Mesendoderm (in vitro differentiated cells): ENCODE data around the gene IGBP1.
"Not testable (repeated sequence)": the region's sequence is repeated elsewhere in the genome, so short reads cannot be mapped to it uniquely, and the experiment has no call there.

Experiments
- DNase-seq: peaks from one replicate; pipeline ENCODE4 v3.0.0; 2013
- H2AK5ac ChIP-seq: 2 replicates; pipeline ENCODE4 v1.6.1; 2013; ENCODE audit warnings: low read length, inconsistent platforms
- H2BK120ac ChIP-seq: 2 replicates; pipeline ENCODE4 v1.6.1; 2013; ENCODE audit warnings: low read depth, mild to moderate bottlenecking, low read length, moderate library complexity, mixed read lengths
- H2BK15ac ChIP-seq: replicated peaks from 2 replicates; pipeline ENCODE4 v1.6.1; 2013; ENCODE audit warnings: low read depth, mild to moderate bottlenecking, moderate library complexity
- H2BK5ac ChIP-seq: 2 replicates; pipeline ENCODE4 v1.6.1; 2013; ENCODE audit warnings: low read length, inconsistent platforms
- H3K18ac ChIP-seq: 2 replicates; pipeline ENCODE4 v1.6.1; 2013; ENCODE audit warnings: mild to moderate bottlenecking, low read length, mixed read lengths
- H3K23ac ChIP-seq: one replicate; pipeline ENCODE4 v1.6.1; 2013; ENCODE audit warnings: low read length
- H3K27ac ChIP-seq: 2 replicates; pipeline ENCODE4 v1.5.1; 2013; ENCODE audit warnings: low read depth, mild to moderate bottlenecking, inconsistent platforms, low read length, moderate library complexity
- H3K27me3 ChIP-seq: 2 replicates; pipeline ENCODE4 v1.6.1; 2013; ENCODE audit warnings: low read length, control low read depth, mild to moderate bottlenecking, inconsistent platforms; ENCODE audit not compliant: insufficient read depth, poor library complexity
- H3K36me3 ChIP-seq: 2 replicates; pipeline ENCODE4 v1.6.1; 2013; ENCODE audit warnings: low read length, inconsistent platforms; ENCODE audit not compliant: control insufficient read depth, insufficient read depth
- H3K4ac ChIP-seq: one replicate; pipeline ENCODE4 v1.6.1; 2013; ENCODE audit warnings: low read depth, mild to moderate bottlenecking, low read length, moderate library complexity
- H3K4me1 ChIP-seq: 2 replicates; pipeline ENCODE4 v1.6.1; 2013; ENCODE audit warnings: low read depth, low read length, inconsistent platforms; ENCODE audit not compliant: control insufficient read depth
- H3K4me2 ChIP-seq: 2 replicates; pipeline ENCODE4 v1.6.1; 2013; ENCODE audit warnings: low read length
- H3K4me3 ChIP-seq: 2 replicates; pipeline ENCODE4 v1.5.1; 2013; ENCODE audit warnings: mild to moderate bottlenecking, low read length
- H3K56ac ChIP-seq: one replicate; pipeline ENCODE4 v1.6.1; 2013; ENCODE audit warnings: low read length
- H3K79me1 ChIP-seq: 2 replicates; pipeline ENCODE4 v1.6.1; 2013; ENCODE audit warnings: low read length, inconsistent platforms
- H3K79me2 ChIP-seq: 2 replicates; pipeline ENCODE4 v1.6.1; 2013; ENCODE audit warnings: mild to moderate bottlenecking, low read length; ENCODE audit not compliant: control insufficient read depth, insufficient read depth
- H3K9ac ChIP-seq: 2 replicates; pipeline ENCODE4 v1.6.1; 2013; ENCODE audit warnings: low read length, inconsistent platforms
- H4K5ac ChIP-seq: one replicate; pipeline ENCODE4 v1.6.1; 2013; ENCODE audit warnings: low read length
- H4K8ac ChIP-seq: one replicate; pipeline ENCODE4 v1.6.1; 2013; ENCODE audit warnings: low read depth, mild to moderate bottlenecking, control low read depth, low read length, moderate library complexity
- WGBS: extraction: QIAGEN DNeasy Blood & Tissue Kit; methylation state at CpG from one replicate; pipeline ENCODE4 v1.1.7; 2013; ENCODE audit warnings: low lambda C conversion rate, missing lambda C conversion rate; ENCODE audit not compliant: insufficient coverage; ENCODE audit errors: extremely low coverage; 5-methylcytosine and 5-hydroxymethylcytosine counted together

The IGBP1 gene

GRCh38 chrX:70209570-70209969, 76.3 kb downstream of the IGBP1 start:
- H3K4me3 ChIP-seq, H3K4me1 ChIP-seq, H2BK15ac ChIP-seq, H3K56ac ChIP-seq, H4K5ac ChIP-seq, H3K4ac ChIP-seq, H3K23ac ChIP-seq, H2BK120ac ChIP-seq, H3K27me3 ChIP-seq, H2BK5ac ChIP-seq, H4K8ac ChIP-seq, H3K36me3 ChIP-seq, H3K79me1 ChIP-seq, H3K4me2 ChIP-seq, H3K9ac ChIP-seq, H3K18ac ChIP-seq, H3K79me2 ChIP-seq, H3K27ac ChIP-seq, H2AK5ac ChIP-seq: not testable (repeated sequence)
- no CpG with 5 or more reads among the region's 6 CpGs for WGBS
- peak; percentile 39 for DNase-seq
